Stimulated activated CD4-positive, alpha-beta T cell treated with anti-CD3 and anti-CD28 coated beads, Interleukin-15, amount 100 ng/mL, for 1 hour (primary cell): ENCODE data around the gene UEVLD.
"Not testable (repeated sequence)": the region's sequence is repeated elsewhere in the genome, so short reads cannot be mapped to it uniquely, and the experiment has no call there.

ENCODE experiments used
- DNase-seq, 2 donors: peaks; one replicate each; pipeline ENCODE4 v3.0.0-alpha.2; 2020; ENCODE audit warnings: low read depth in 1 of 2, low spot score in 1 of 2

Gene UEVLD

GRCh38 chr11:18588297-18589252, at the start of gene UEVLD:
Gene UEVLD, minus strand, starts transcription at chr11:18588734. Its CDS starts 80 bp downstream, at chr11:18588654.
- DNase-seq = peak; percentile 49 to 50

GRCh38 chr11:18634140-18635032, 45.9 kb upstream of the UEVLD start, which contains the start of gene SPTY2D1:
Gene SPTY2D1, minus strand, starts transcription at chr11:18634342. Its CDS starts 85 bp downstream, at chr11:18634257.
- DNase-seq = peak; percentile 89 to 92

- DNase-seq = no peak
Observed at GRCh38 chr11:18633256-18634139, 45.0 kb upstream of the UEVLD start.

- DNase-seq = no peak
Observed at GRCh38 chr11:18632841-18633240, 44.3 kb upstream of the UEVLD start.

- DNase-seq = no peak
Observed at GRCh38 chr11:18624161-18624560, 35.6 kb upstream of the UEVLD start.

- no peak for DNase-seq
Observed at GRCh38 chr11:18623707-18624106, 35.2 kb upstream of the UEVLD start.

GRCh38 chr11:18618342-18619025, 29.9 kb upstream of the UEVLD start:
- DNase-seq = no peak

- no peak for DNase-seq
Observed at GRCh38 chr11:18617688-18618341, 29.3 kb upstream of the UEVLD start.

GRCh38 chr11:18615628-18616392, 27.3 kb upstream of the UEVLD start:
- no peak for DNase-seq

- DNase-seq = no peak
Observed at GRCh38 chr11:18614667-18615066, 26.1 kb upstream of the UEVLD start.

- DNase-seq = no peak
Observed at GRCh38 chr11:18612394-18612793, 23.9 kb upstream of the UEVLD start.

- no peak for DNase-seq
Observed at GRCh38 chr11:18611196-18611595, 22.7 kb upstream of the UEVLD start.

GRCh38 chr11:18608376-18608775, 19.8 kb upstream of the UEVLD start:
- no peak for DNase-seq

- DNase-seq = no peak
Observed at GRCh38 chr11:18600915-18601569, 12.5 kb upstream of the UEVLD start.

- no peak for DNase-seq
Observed at GRCh38 chr11:18599739-18600230, 11.3 kb upstream of the UEVLD start, which contains the start of gene MISFA. Gene MISFA, plus strand, starts transcription at chr11:18599789. Its CDS starts 140 bp downstream, at chr11:18599929.

GRCh38 chr11:18594999-18595749, 6.6 kb upstream of the UEVLD start:
- no peak for DNase-seq

GRCh38 chr11:18594088-18594487, 5.6 kb upstream of the UEVLD start:
- not testable (repeated sequence) for DNase-seq
